K562 (cell line): Measurements from ENCODE around the gene PKD1. TPM values are rescaled to one million over a fixed set of nuclear protein-coding genes. Genes with fewer than 3 reads are reported as not detected.

Source experiments
- ATAC-seq: fragments of 200-7000 bp; cut with Tn5 transposase; 3 replicates; pipeline ENCODE4 v1.9.1; 2020; ENCODE audit warnings: moderate library complexity
- BruUV-seq: library from RNA; stranded (reverse); fragments of 400-500 nt; replicated peaks from 2 replicates; lab custom pipeline; 2021; lab: Mats Ljungman, UMichigan
- CTCF ChIA-PET: fragments of 300-600 bp; formaldehyde crosslinking; extraction: SDS; loops from one replicate; lab custom pipeline; 2021; ENCODE audit warnings: low intra/inter-chr PET ratio; lab: Yijun Ruan, JAX
- POLR2A ChIA-PET: fragments of 300-600, 350-650 bp; sonication (Branson Sonifier 250); formaldehyde crosslinking; extraction: SDS; loops from one replicate; lab custom pipeline; 2021; ENCODE audit warnings: antibody characterized with exemption, inconsistent platforms; lab: Yijun Ruan, JAX
- DNase-seq, 4 experiments: peaks; one replicate each; pipeline versions ENCODE4 v3.0.0 to v3.0.0-alpha.2; 2011 to 2018; ENCODE audit warnings: low spot score in 3 of 4, mixed read lengths in 3 of 4; ENCODE audit errors: extremely low read depth in 1 of 4
- FAIRE-seq: peaks from 2 replicates; lab custom pipeline; 2011; peaks lifted over from hg19 to GRCh38; lab: Jason Lieb, UNC
- H2AFZ ChIP-seq: 2 replicates; pipeline ENCODE4 v1.6.0; 2011; ENCODE audit warnings: low read depth, low read length, control low read depth, inconsistent platforms
- H3K27ac ChIP-seq: fragments of 200-600 bp; 3 replicates; pipeline ENCODE4 v1.8.0; 2011; ENCODE audit warnings: low read depth, mild to moderate bottlenecking, control low read depth, inconsistent platforms, low read length, moderate library complexity, mixed read lengths; ENCODE audit errors: extremely low read depth
- H3K27me3 ChIP-seq, 2 experiments: fragments of 300-600 bp in 1 of 2; 2 replicates in 1 of 2; 3 replicates in 1 of 2; pipeline versions ENCODE4 v1.6.0 to v1.8.0; 2011; ENCODE audit warnings: inconsistent platforms in 2 of 2, low read length in 2 of 2, mild to moderate bottlenecking in 1 of 2, mixed read lengths in 1 of 2, moderate library complexity in 1 of 2; ENCODE audit not compliant: control insufficient read depth in 2 of 2, insufficient read depth in 2 of 2
- H3K36me3 ChIP-seq: fragments of 300-600 bp; 3 replicates; pipeline ENCODE4 v1.8.0; 2011; ENCODE audit warnings: mild to moderate bottlenecking, low read length, inconsistent platforms; ENCODE audit not compliant: control insufficient read depth, insufficient read depth
- H3K4me1 ChIP-seq, 2 experiments: fragments of 200-600 bp in 1 of 2; replicated peaks in 1 of 2; 2 replicates in 1 of 2; 3 replicates in 1 of 2; pipeline versions ENCODE4 v1.5.1 to v1.8.0; 2011; ENCODE audit warnings: inconsistent platforms in 2 of 2, low read length in 2 of 2, mild to moderate bottlenecking in 1 of 2, mixed read lengths in 1 of 2, moderate library complexity in 1 of 2; ENCODE audit not compliant: control insufficient read depth in 2 of 2, insufficient read depth in 2 of 2
- H3K4me2 ChIP-seq: 2 replicates; pipeline ENCODE4 v1.6.1; 2011; ENCODE audit warnings: low read length, control low read depth, inconsistent platforms, mixed read lengths; ENCODE audit not compliant: insufficient read depth
- H3K4me3 ChIP-seq: fragments of 200-600 bp; sonication (generic), shearing (Covaris generic); 2 replicates; pipeline ENCODE4 v1.5.1; 2016; ENCODE audit warnings: control low read depth, inconsistent platforms
- H3K79me2 ChIP-seq: fragments of 200-600 bp; 3 replicates; pipeline ENCODE4 v1.8.0; 2011; ENCODE audit warnings: low read length, inconsistent platforms; ENCODE audit not compliant: control insufficient read depth, insufficient read depth
- H3K9ac ChIP-seq, 2 experiments: 2 replicates each; pipeline versions ENCODE4 v1.6.0 to v1.6.1; 2011; ENCODE audit warnings: low read depth in 2 of 2, low read length in 2 of 2, control low read depth in 1 of 2, inconsistent platforms in 1 of 2, mild to moderate bottlenecking in 1 of 2, mixed read lengths in 1 of 2; ENCODE audit not compliant: insufficient read depth in 1 of 2
- H3K9me1 ChIP-seq: one replicate; pipeline ENCODE4 v1.6.0; 2011; ENCODE audit warnings: inconsistent platforms, mild to moderate bottlenecking, low read length, moderate library complexity; ENCODE audit not compliant: control insufficient read depth, insufficient read depth
- H3K9me3 ChIP-seq: replicated peaks from 2 replicates; pipeline ENCODE4 v1.5.1; 2011; ENCODE audit warnings: low read depth, low read length, inconsistent platforms; ENCODE audit not compliant: control insufficient read depth, insufficient read depth
- H4K20me1 ChIP-seq: replicated peaks from 2 replicates; pipeline ENCODE4 v1.6.1; 2011; ENCODE audit warnings: low read length, inconsistent platforms, mixed read lengths; ENCODE audit not compliant: control insufficient read depth, insufficient read depth
- BHLHE40 ChIP-seq: IDR thresholded peaks from 2 replicates; pipeline ENCODE4 v1.6.1; 2011; ENCODE audit warnings: low read length, improper control_type of control experiment
- DDX20 ChIP-seq: fragments of 450-650 bp; IDR thresholded peaks from 2 replicates; pipeline ENCODE4 v1.6.1; 2016; ENCODE audit warnings: missing genetic modification characterization, low read depth, mild to moderate bottlenecking, missing compliant biosample characterization, moderate library complexity
- EWSR1 ChIP-seq: fragments of 450-650 bp; IDR thresholded peaks from 2 replicates; pipeline ENCODE4 v1.6.1; 2018; ENCODE audit warnings: borderline replicate concordance, mild to moderate bottlenecking, low read depth, moderate library complexity; ENCODE audit not compliant: partially characterized antibody
- HNRNPLL ChIP-seq: fragments of 200-400 bp; formaldehyde crosslinking; IDR thresholded peaks from 2 replicates; pipeline ENCODE4 v1.6.1; 2017; ENCODE audit warnings: low read length, low read depth, mild to moderate bottlenecking; ENCODE audit not compliant: poor library complexity, severe bottlenecking
- MCM7 ChIP-seq, 2 experiments: fragments of 450-650 bp; IDR thresholded peaks; 2 replicates each; pipeline ENCODE4 v1.6.1; 2016 to 2018
- ZFX ChIP-seq: sonication (generic); formaldehyde crosslinking; IDR thresholded peaks from 2 replicates; pipeline ENCODE4 v1.8.0; 2022; ENCODE audit warnings: mild to moderate bottlenecking, missing genetic modification reagents, moderate library complexity
- ZNF561 ChIP-seq: fragments of 450-650 bp; formaldehyde crosslinking; conservative IDR thresholded peaks from 2 replicates; pipeline ENCODE4 v1.4.0; 2020; ENCODE audit warnings: mild to moderate bottlenecking, moderate library complexity
- ZNF639 ChIP-seq, 2 experiments: fragments of 200-800 bp in 1 of 2; sonication (Bioruptor generic) in 1 of 2; sonication (generic) in 1 of 2; formaldehyde crosslinking in 1 of 2; IDR thresholded peaks in 1 of 2; conservative IDR thresholded peaks in 1 of 2; 2 replicates each; pipeline versions ENCODE4 v1.5.0 to v1.6.1; 2016 to 2020; ENCODE audit warnings: missing compliant biosample characterization in 1 of 2, missing genetic modification characterization in 1 of 2, missing genetic modification reagents in 1 of 2
- ZNF740 ChIP-seq, 3 experiments: fragments of 200-800 bp in 1 of 3; sonication (Bioruptor generic) in 1 of 3; sonication (generic) in 1 of 3; formaldehyde crosslinking in 1 of 3; IDR thresholded peaks; 2 replicates each; pipeline versions ENCODE4 v1.6.1 to v1.8.0; 2016 to 2022; ENCODE audit warnings: mild to moderate bottlenecking in 2 of 3, missing compliant biosample characterization in 2 of 3, missing genetic modification characterization in 2 of 3, missing genetic modification reagents in 1 of 3
- WGBS: fragments of 100-300 bp; shearing (Covaris generic); methylation state at CpG from one replicate; pipeline ENCODE4 v1.1.6; 2016; ENCODE audit warnings: low coverage, mixed read lengths; ENCODE audit not compliant: insufficient coverage; ENCODE audit errors: missing lambda C conversion rate; 5-methylcytosine and 5-hydroxymethylcytosine counted together
- in situ Hi-C: fragments of 300-500 bp; cut with MboI; formaldehyde crosslinking; loops from 4 replicates; pipeline ENCODE4 v1.15.0; 2018; ENCODE audit warnings: inconsistent platforms, mixed read lengths
- intact Hi-C: fragments of 100-400 bp; cut with micrococcal nuclease; formaldehyde crosslinking; loops from 2 replicates; pipeline ENCODE4 v1.14.2; 2022
- polyA plus RNA-seq, 8 experiments: library from polyadenylated mRNA; depleted of rRNA in 4 of 8; stranded (reverse) in 5 of 8; unstranded in 3 of 8; fragments of >200 nt; fragmentation: Nextera tagmentation in 2 of 8; fragmentation: Illumina TruSeq in 1 of 8; extraction: Ambion mirVana in 2 of 8; extraction: Trizol in 1 of 8; gene quantifications; 2 replicates each; pipeline versions ENCODE4 v1.2.1 to v1.2.3, GENCODE V29; 2011 to 2014; ENCODE audit warnings: inconsistent platforms in 1 of 8, missing spikeins in 1 of 8
- total RNA-seq, 7 experiments: library from RNA; depleted of rRNA in 6 of 7; stranded (reverse); fragments of >200 nt in 6 of 7; fragmentation: Illumina TruSeq in 2 of 7; extraction: Trizol in 2 of 7; gene quantifications; 2 replicates each; pipeline versions ENCODE4 v1.2.1 to v1.2.3, GENCODE V29; 2011 to 2021; ENCODE audit warnings: low replicate concordance in 1 of 7

The PKD1 gene
- total and polyA plus RNA-seq, 9 of the 15 experiments (the other 6 are each of a cell fraction or from before 2014, with no cell fraction given): 0.23 to 93.5 (median 12.6) TPM

GRCh38 chr16:2145843-2146242, 10.1 kb upstream of the PKD1 start:
- no peak overlapping the region for H2AFZ ChIP-seq
- in situ Hi-C loops: loop anchor here (10.0 kb wide), 1 partner anchor 61 kb away; no protein-coding TSS in a partner anchor
- H3K4me3 ChIP-seq: no peak overlapping the region
- peaks cover 27 to 57% of the 10 kb centered on the region in 2 experiments for H3K4me1 ChIP-seq
- no peak overlapping the region for H3K4me2 ChIP-seq
- no peaks in the 10 kb centered on the region for H3K27me3 ChIP-seq
- ATAC-seq: no peak
- DNase-seq: no peak
- 41% methylated on average over 5 of the region's 5 CpGs for WGBS
- intact Hi-C loops: no loop called here
- no TSS peak for BruUV-seq
- no peaks in the 10 kb centered on the region for H3K9me3 ChIP-seq
- H4K20me1 ChIP-seq: peaks cover 18% of the 10 kb centered on the region
- H3K27ac ChIP-seq: no peak overlapping the region
- H3K36me3 ChIP-seq: no peaks in the 10 kb centered on the region
- no peak for TF ChIP-seq ZNF740 (CRISPR knock-in tag; IDR thresholded peaks at IDR 0.05)
- TF ChIP-seq ZNF740 (tag; IDR thresholded peaks at IDR 0.05): no peak
- TF ChIP-seq BHLHE40: no peak
- no peak for TF ChIP-seq ZNF639 (CRISPR knock-in tag; conservative IDR thresholded peaks at IDR 0.05 in 1 of 2, IDR thresholded peaks at IDR 0.05 in 1 of 2)
- no peak for TF ChIP-seq ZNF561 (CRISPR knock-in tag)
- no peak for TF ChIP-seq HNRNPLL
- TF ChIP-seq MCM7 (IDR thresholded peaks at IDR 0.05): no peak
- no peak for TF ChIP-seq EWSR1
- TF ChIP-seq ZFX (CRISPR knock-in tag): no peak
- no peak for TF ChIP-seq DDX20 (tag)
- no peak overlapping the region for H3K9ac ChIP-seq
- 0 out of 3 replicates have a peak, but pooled peaks cover under 1% of the 10 kb centered on the region for H3K79me2 ChIP-seq
- no peak for FAIRE-seq
- ChIA-PET POLR2A (interaction anchor here (0.6 to 5.3 kb wide), 5 partner anchors 9 to 363 kb away, joined by 3 to 77 read pairs (median 3); partner anchors contain the start of genes NUBP2, SPSB3 and TRAF7), CTCF (no interaction called here)
- peaks cover 10% of the 10 kb centered on the region for H3K9me1 ChIP-seq
